Stomach (tissue), 9 donors: ENCODE data around the gene ADORA3. TPM values are rescaled to one million over a fixed set of nuclear protein-coding genes. Genes with fewer than 3 reads are reported as not detected.

Experiments used
- DNase-seq, 2 donors: peaks; one replicate each; pipeline versions ENCODE4 v3.0.0 to v3.0.0-alpha.2; 2013 to 2019
- H3K27ac ChIP-seq, 5 donors: fragments of 200-600 bp in 4 of 5; sonication (generic) in 4 of 5; one replicate each; pipeline ENCODE4 v1.5.1; 2013 to 2019; ENCODE audit warnings: mild to moderate bottlenecking in 1 of 5, moderate library complexity in 1 of 5
- H3K27me3 ChIP-seq, 3 donors: fragments of 200-600 bp; sonication (generic); one replicate each; pipeline ENCODE4 v1.5.1; 2017 to 2019; ENCODE audit warnings: mixed run types in 1 of 3
- H3K36me3 ChIP-seq, 4 donors: fragments of 200-600 bp; sonication (generic); 1 replicate in 3 of 4; 2 replicates in 1 of 4; pipeline ENCODE4 v1.5.1; 2016 to 2019
- H3K4me1 ChIP-seq, 4 donors: fragments of 200-600 bp; sonication (generic); one replicate each; pipeline ENCODE4 v1.5.1; 2016 to 2019
- H3K4me3 ChIP-seq, 4 donors: fragments of 200-600 bp; sonication (generic) in 3 of 4; one replicate each; pipeline ENCODE4 v1.5.1; 2016 to 2019; ENCODE audit warnings: mild to moderate bottlenecking in 1 of 4
- H3K9me3 ChIP-seq, 4 donors: fragments of 200-600 bp; sonication (generic); one replicate each; pipeline ENCODE4 v1.5.1; 2016 to 2019
- EP300 ChIP-seq: sonication (generic); formaldehyde crosslinking; IDR thresholded peaks from one replicate; pipeline ENCODE4 v1.6.1; 2017; ENCODE audit warnings: antibody characterized with exemption
- POLR2A ChIP-seq, 4 donors: fragments of 450-650 bp; IDR thresholded peaks; one replicate each; pipeline ENCODE4 v1.6.1; 2016; ENCODE audit warnings: antibody characterized with exemption in 4 of 4, control low read depth in 2 of 4, mild to moderate bottlenecking in 1 of 4, moderate library complexity in 1 of 4
- POLR2AphosphoS5 ChIP-seq, 3 donors: sonication (generic); formaldehyde crosslinking; IDR thresholded peaks; one replicate each; pipeline ENCODE4 v1.6.1; 2016; ENCODE audit warnings: antibody characterized with exemption in 3 of 3
- WGBS, 5 donors: extraction: QIAGEN DNeasy Blood & Tissue Kit in 3 of 5; methylation state at CpG; one replicate each; pipeline versions ENCODE4 v1.1.5 to v1.1.7; 2013 to 2018; 5-methylcytosine and 5-hydroxymethylcytosine counted together
- intact Hi-C: fragments of 100-400 bp; cut with DNase I; formaldehyde crosslinking; loops from one replicate; pipeline ENCODE4 v1.15.1; 2023; ENCODE audit warnings: low total_unique reads
- polyA plus RNA-seq, 3 donors: library from polyadenylated mRNA; stranded (reverse); fragments of 200-250 nt; gene quantifications; one replicate each; pipeline ENCODE4 v1.2.3, GENCODE V29; 2013
- total RNA-seq, 5 donors: library from RNA; depleted of rRNA; stranded (reverse); fragments of >200 nt; gene quantifications; one replicate each; pipeline versions ENCODE4 v1.1.0 to v1.2.3, GENCODE V29; 2014 to 2016
- TF ChIP-seq, protein P1 (sequence below), 7 experiments: fragments of 450-650 bp in 4 of 7; fragments of 200-600 bp in 3 of 7; sonication (generic) in 3 of 7; IDR thresholded peaks; one replicate each; pipeline ENCODE4 v1.5.1; 2016 to 2019; ENCODE audit warnings: antibody characterized with exemption in 7 of 7, control low read depth in 2 of 7, mild to moderate bottlenecking in 1 of 7
- donor health status: healthy with polysubstance abuse.
- donor health status: Bipolar disorder and iron deficiency.
- donor health status: healthy.

ADORA3 gene
- total and polyA plus RNA-seq, 8 donors, result 0.29 to 44.3 (median 4.2) TPM

DNA sequence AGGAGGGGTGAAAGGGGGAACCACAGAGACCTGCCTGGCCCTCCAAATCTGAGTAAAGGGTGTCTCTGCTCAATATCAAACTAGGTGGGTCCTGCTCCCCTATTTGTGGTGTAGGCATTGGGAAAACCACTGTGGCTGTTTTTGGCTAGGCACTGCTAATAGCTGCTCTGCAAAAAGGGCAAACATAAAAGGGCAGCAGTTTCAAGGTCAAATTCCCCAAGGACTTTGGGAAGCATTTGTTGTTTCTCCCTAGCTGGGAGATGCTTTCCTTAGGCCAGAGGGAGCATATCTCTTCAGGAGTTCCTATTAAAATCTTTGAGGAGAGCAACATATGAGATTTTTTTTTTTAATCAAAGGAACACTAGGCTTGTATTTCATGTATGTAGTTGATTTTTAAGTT lies 27.2 kb downstream of the ADORA3 start:
- TF ChIP-seq POLR2AphosphoS5 (IDR thresholded peaks at IDR 0.05) (no peak), POLR2A (IDR thresholded peaks at IDR 0.05) (no peak)
- TF ChIP-seq, protein P1, sequence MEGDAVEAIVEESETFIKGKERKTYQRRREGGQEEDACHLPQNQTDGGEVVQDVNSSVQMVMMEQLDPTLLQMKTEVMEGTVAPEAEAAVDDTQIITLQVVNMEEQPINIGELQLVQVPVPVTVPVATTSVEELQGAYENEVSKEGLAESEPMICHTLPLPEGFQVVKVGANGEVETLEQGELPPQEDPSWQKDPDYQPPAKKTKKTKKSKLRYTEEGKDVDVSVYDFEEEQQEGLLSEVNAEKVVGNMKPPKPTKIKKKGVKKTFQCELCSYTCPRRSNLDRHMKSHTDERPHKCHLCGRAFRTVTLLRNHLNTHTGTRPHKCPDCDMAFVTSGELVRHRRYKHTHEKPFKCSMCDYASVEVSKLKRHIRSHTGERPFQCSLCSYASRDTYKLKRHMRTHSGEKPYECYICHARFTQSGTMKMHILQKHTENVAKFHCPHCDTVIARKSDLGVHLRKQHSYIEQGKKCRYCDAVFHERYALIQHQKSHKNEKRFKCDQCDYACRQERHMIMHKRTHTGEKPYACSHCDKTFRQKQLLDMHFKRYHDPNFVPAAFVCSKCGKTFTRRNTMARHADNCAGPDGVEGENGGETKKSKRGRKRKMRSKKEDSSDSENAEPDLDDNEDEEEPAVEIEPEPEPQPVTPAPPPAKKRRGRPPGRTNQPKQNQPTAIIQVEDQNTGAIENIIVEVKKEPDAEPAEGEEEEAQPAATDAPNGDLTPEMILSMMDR (IDR thresholded peaks at IDR 0.05), result no peak
- intact Hi-C loops, result no loop called here

DNA sequence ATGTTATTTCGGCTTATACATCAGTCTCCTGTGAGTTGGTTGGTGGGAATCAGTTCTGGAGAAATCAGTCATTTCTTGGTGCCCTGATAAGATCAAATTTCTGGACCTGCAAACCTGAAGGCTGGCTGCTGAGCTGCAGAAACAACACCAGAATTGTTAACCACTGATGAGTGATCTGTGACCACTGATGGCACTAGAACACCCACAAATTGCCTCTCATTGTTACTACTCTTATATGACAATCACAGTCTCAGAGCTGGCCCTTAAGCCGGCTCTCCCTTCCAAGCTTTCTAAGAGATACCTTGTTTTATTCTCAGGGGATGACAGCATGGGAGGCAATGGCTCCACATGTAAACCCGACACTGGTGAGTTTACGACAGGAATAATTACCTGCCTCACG lies 27.7 kb downstream of the ADORA3 start:
- DNase-seq, result no peak
- H3K27ac ChIP-seq, result peak overlapping the region in 4 of 5 donors; percentile 4 to 68 (median 27)

More for the DNA sequence above, 27.2 kb downstream of the ADORA3 start:
- Histone ChIP-seq H3K27ac (peak overlapping the region in 4 of 5 donors; percentile 19 to 68 (median 32)), H3K4me1 (peaks cover 0 to 41% (median 5%) of the 10 kb centered on the region in 4 donors), H3K36me3 (peaks cover 0 to 45% (median 11%) of the 10 kb centered on the region in 4 donors), H3K27me3 (no peaks in the 10 kb centered on the region), H3K4me3 (peak overlapping the region in 1 of 4 donors; percentile 13), H3K9me3 (no peaks in the 10 kb centered on the region)
- no peak for DNase-seq

DNA sequence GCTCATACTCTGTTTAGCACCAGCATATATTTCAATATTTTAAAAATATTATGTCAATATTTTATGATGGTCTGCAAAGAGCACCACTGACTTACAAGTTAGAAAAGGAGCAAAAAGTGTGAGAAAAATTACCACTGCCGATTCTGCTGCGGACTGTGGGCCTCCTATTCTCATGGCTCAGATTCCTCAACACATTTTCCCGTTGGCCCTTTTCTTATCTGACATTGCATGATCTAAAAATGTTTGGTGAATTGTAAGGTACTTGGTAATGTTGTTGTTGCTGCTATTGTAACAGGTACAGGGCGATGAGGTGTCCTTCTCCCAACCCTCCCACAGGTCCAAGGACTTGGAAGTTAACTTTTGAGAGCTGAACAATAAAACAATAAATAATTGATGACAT lies 28.9 kb downstream of the ADORA3 start:
- Histone ChIP-seq H3K36me3 (peaks cover 0 to 62% (median 25%) of the 10 kb centered on the region in 4 donors), H3K27me3 (no peaks in the 10 kb centered on the region), H3K27ac (peak overlapping the region in 4 of 5 donors; percentile 60 to 79 (median 66)), H3K9me3 (no peaks in the 10 kb centered on the region), H3K4me1 (peaks cover 0 to 46% (median 5%) of the 10 kb centered on the region in 4 donors), H3K4me3 (peak overlapping the region in 3 of 4 donors; percentile 8 to 25 (median 15))
- 64 to 84% (median 69%) methylated on average over 4 of the region's 4 CpGs for WGBS, 5 donors
- intact Hi-C loops, result no loop called here
- DNase-seq, result no peak
- TF ChIP-seq, protein P1 (IDR thresholded peaks at IDR 0.05), result no peak
- no peak for TF ChIP-seq POLR2A (IDR thresholded peaks at IDR 0.05)
- TF ChIP-seq EP300, result no peak
- TF ChIP-seq POLR2AphosphoS5 (IDR thresholded peaks at IDR 0.05), result no peak

More for the DNA sequence above, 27.7 kb downstream of the ADORA3 start:
- H3K9me3 ChIP-seq, result no peaks in the 10 kb centered on the region
- peaks cover 0 to 38% (median 5%) of the 10 kb centered on the region in 4 donors for H3K4me1 ChIP-seq
- TF ChIP-seq, protein P1 (IDR thresholded peaks at IDR 0.05), result no peak
- no peak for TF ChIP-seq POLR2AphosphoS5 (IDR thresholded peaks at IDR 0.05)
- no peak for TF ChIP-seq EP300
- no peak for TF ChIP-seq POLR2A (IDR thresholded peaks at IDR 0.05)
- H3K4me3 ChIP-seq, result peak overlapping the region in 1 of 4 donors; percentile 13
- H3K36me3 ChIP-seq, result peaks cover 0 to 50% (median 14%) of the 10 kb centered on the region in 4 donors
- WGBS, 5 donors, result 75 to 86% (median 79%) methylated on average over 5 of the region's 5 CpGs
- H3K27me3 ChIP-seq, result no peaks in the 10 kb centered on the region
- intact Hi-C loops, result no loop called here

DNA sequence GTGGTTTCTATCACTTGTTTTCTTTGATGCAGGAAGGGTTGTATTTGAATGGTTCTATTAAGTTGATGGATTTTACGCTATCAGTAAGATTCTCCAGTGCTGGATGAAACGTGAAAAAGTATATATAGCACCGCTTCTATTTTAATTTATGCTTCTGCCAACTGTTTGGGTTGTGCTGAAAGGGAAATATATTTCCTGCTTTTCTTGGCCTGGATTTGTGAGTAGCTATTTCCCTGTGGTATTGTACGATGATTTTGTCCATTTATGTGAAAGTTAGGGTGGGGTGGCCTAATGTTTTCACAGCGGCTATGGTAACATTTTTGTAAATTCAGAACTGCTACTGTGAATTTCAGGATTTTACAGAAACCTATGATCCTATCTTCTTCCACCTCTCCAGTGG lies 29.3 kb downstream of the ADORA3 start:
- DNase-seq, result no peak
- intact Hi-C loops, result no loop called here
- TF ChIP-seq, protein P1 (IDR thresholded peaks at IDR 0.05), result no peak
- TF ChIP-seq POLR2A (IDR thresholded peaks at IDR 0.05) (no peak), EP300 (no peak)
- no peaks in the 10 kb centered on the region for H3K27me3 ChIP-seq
- no peaks in the 10 kb centered on the region for H3K9me3 ChIP-seq
- H3K4me3 ChIP-seq, result peak overlapping the region; percentile 8 to 25 (median 13)
- peaks cover 0 to 46% (median 5%) of the 10 kb centered on the region in 4 donors for H3K4me1 ChIP-seq
- WGBS, 5 donors, result 54 to 74% (median 70%) methylated on average over 5 of the region's 5 CpGs
- H3K27ac ChIP-seq, result peak overlapping the region in 4 of 5 donors; percentile 60 to 79 (median 66)
- H3K36me3 ChIP-seq, result peaks cover 0 to 66% (median 29%) of the 10 kb centered on the region in 4 donors
